ENCODE measurements around the gene SMIM5. TPM values are rescaled to one million over a fixed set of nuclear protein-coding genes. Genes with fewer than 3 reads are reported as not detected.
A peak's percentile ranks its signal among the peaks of the same experiment; 100 is the strongest.

SMIM5 gene
- total and polyA plus RNA-seq, 2 of the 13 experiments (the other 11 are each of a cell fraction or from before 2014, with no cell fraction given): not detected

GRCh38 chr17:75666959-75667790 lies 33.9 kb downstream of the SMIM5 start, which contains the start of the genes RECQL5 and SAP30BP (continued):
- TF ChIP-seq CC2D1A (CRISPR knock-in tag; IDR thresholded peaks at IDR 0.05): 0 out of 2 replicates have a peak, but pooled peaks have one; percentile 4
- peak; percentile 73 for TF ChIP-seq RBFOX2 (IDR thresholded peaks at IDR 0.05; ENCODE audit: low read depth, low read length)
- TF ChIP-seq ZNF749 (CRISPR knock-in tag; IDR thresholded peaks at IDR 0.05; ENCODE audit: borderline replicate concordance): no peak
- no peak for TF ChIP-seq ZNF343 (CRISPR knock-in tag; IDR thresholded peaks at IDR 0.05)
- no peak for TF ChIP-seq GPBP1L1 (CRISPR knock-in tag; IDR thresholded peaks at IDR 0.05)
- TF ChIP-seq SATB2 (CRISPR knock-in tag; IDR thresholded peaks at IDR 0.05): no peak
- TF ChIP-seq CENPBD1 (CRISPR knock-in tag; IDR thresholded peaks at IDR 0.05; ENCODE audit: borderline replicate concordance, low read depth): 0 out of 2 replicates have a peak, but pooled peaks have one; percentile 12
- 0 out of 2 replicates have a peak, but pooled peaks have one; percentile 27 for TF ChIP-seq ZNF747 (CRISPR knock-in tag; IDR thresholded peaks at IDR 0.05; ENCODE audit: borderline replicate concordance)
- no peak for TF ChIP-seq LCORL (IDR thresholded peaks at IDR 0.05)
- TF ChIP-seq LCORL (CRISPR knock-in tag; IDR thresholded peaks at IDR 0.05): peak; percentile 34; the same call in 1 of the 2 replicates
- TF ChIP-seq ZNF503 (CRISPR knock-in tag; IDR thresholded peaks at IDR 0.05): no peak
- no peak for TF ChIP-seq TCF7L2 (IDR thresholded peaks at IDR 0.05; ENCODE audit: low read depth, low read length)
- TF ChIP-seq SIX4 (CRISPR knock-in tag; IDR thresholded peaks at IDR 0.05): no peak
- peak; percentile 22; the same call in 1 of the 2 replicates for TF ChIP-seq GLI4 (CRISPR knock-in tag; IDR thresholded peaks at IDR 0.05; ENCODE audit: borderline replicate concordance)
- no peak; the same call in none of the 2 replicates for TF ChIP-seq MIER3 (CRISPR knock-in tag; IDR thresholded peaks at IDR 0.05; ENCODE audit: borderline replicate concordance)
- no peak for TF ChIP-seq ATAD3A (CRISPR knock-in tag; IDR thresholded peaks at IDR 0.05)
- peak; percentile 53; the same call in 1 of the 2 replicates for TF ChIP-seq POGK (CRISPR knock-in tag; conservative IDR thresholded peaks at IDR 0.05)
- TF ChIP-seq NCOR1 (IDR thresholded peaks at IDR 0.05; ENCODE audit: borderline replicate concordance, low read length): no peak
- TF ChIP-seq ZNF816 (CRISPR knock-in tag; IDR thresholded peaks at IDR 0.05; ENCODE audit: borderline replicate concordance): no peak
- TF ChIP-seq MXD3 (CRISPR knock-in tag; IDR thresholded peaks at IDR 0.05): no peak; the same call in 1 of the 2 replicates
- TF ChIP-seq ZNF883 (CRISPR knock-in tag; IDR thresholded peaks at IDR 0.05; ENCODE audit: not compliant biosample characterization): peak; percentile 26
- no peak for TF ChIP-seq ZNF326 (CRISPR knock-in tag; IDR thresholded peaks at IDR 0.05; ENCODE audit: borderline replicate concordance)
- no peak for TF ChIP-seq MIER2 (CRISPR knock-in tag; IDR thresholded peaks at IDR 0.05)
- no peak for TF ChIP-seq ZNF839 (CRISPR knock-in tag; IDR thresholded peaks at IDR 0.05; ENCODE audit: borderline replicate concordance)

Data from HepG2 (cell line).